HG02840 (cell line): ENCODE results near the gene CLCN5.

Experiments used
- ATAC-seq: cut with Tn5 transposase; IDR thresholded peaks from one replicate; pipeline ENCODE4 v1.9.1; 2021; ENCODE audit warnings: mild to moderate bottlenecking, moderate library complexity, moderate number of reproducible peaks; ENCODE audit not compliant: unreplicated experiment, low FRiP score

CLCN5 gene

DNA sequence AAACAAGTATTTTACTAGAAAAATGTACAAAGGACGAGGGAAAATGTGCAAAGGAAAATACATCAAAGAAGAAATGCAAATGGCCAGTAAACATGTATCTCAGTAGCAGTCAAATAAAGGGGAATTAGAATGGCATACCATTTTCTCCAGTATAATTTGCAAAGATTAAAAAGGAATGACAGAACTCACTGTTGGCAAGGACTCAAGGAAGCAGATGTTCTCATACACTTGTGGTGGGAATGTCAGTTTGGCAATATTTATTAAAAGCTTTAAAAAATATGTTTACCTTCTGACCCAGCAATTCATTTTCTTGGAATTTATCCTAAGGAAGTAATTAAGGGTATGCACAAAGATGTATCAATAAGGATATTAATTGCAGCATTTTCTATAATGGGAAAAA lies 7.6 kb downstream of the CLCN5 start:
- no peak for ATAC-seq

DNA sequence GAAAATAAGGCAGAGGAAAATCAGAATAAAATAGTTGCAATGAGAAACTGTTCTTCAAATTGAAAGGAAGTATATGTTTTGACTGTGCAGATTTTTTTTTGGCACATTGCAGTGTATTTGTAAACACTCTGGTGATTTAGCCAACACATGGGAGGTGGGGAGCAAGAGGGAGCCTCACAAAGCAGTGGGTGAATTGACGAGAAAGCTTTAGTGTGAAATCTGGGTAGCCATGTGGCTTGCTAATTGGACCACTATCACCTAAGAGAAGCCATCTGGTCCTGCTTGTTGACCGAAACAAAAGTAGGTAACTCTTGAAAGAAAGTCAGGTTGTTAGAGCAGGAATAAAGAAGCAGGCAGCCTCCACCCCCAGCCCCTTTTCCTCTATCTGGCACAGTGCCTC lies 10.4 kb downstream of the CLCN5 start:
- ATAC-seq: no peak

DNA sequence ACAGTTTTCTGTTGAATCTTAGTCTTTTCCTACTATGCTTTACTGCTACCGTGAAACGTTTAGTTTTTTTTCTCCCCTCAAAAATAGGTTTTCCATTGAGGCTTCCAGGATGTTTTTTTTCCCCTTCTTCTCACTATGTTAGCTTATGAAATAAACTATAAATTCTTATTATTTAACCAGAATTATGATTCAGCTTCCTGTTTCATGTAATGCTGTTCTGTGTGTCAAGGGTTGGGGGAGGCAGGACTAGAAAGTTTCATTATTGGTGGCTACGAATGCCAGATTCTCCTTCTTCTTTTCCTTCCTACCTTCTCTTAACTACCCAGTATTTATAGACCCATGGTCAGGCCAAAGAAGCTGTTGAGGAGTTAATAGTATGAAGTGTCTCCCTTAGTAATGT lies 11.8 kb downstream of the CLCN5 start:
- ATAC-seq: no peak

GRCh38 chrX:49934729-49935128 lies 12.3 kb downstream of the CLCN5 start:
- no peak for ATAC-seq

GRCh38 chrX:49947781-49948180 lies 25.4 kb downstream of the CLCN5 start:
- ATAC-seq: no peak

GRCh38 chrX:49949961-49950360 lies 27.6 kb downstream of the CLCN5 start:
- no peak for ATAC-seq

GRCh38 chrX:49951524-49952193 lies 29.3 kb downstream of the CLCN5 start:
- no peak for ATAC-seq

DNA sequence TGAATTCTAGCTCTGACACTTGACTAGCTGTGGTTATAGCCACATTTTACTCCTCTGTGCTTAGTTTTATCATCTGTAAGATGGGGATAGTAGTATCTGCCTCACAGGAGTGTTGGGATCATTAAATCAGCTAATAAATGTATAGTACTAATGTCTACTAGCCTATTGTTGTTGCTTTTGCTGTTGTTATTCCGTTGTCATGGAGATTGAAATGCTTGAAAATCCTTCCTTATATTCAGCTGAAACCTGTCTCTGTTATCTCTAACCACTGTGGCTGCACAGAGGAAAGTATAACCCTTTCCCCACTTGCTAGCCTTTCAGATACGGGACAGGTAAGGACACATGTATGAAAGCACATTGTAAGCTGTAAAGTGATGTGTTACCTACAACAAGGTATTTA lies 33.9 kb downstream of the CLCN5 start:
- ATAC-seq: no peak

DNA sequence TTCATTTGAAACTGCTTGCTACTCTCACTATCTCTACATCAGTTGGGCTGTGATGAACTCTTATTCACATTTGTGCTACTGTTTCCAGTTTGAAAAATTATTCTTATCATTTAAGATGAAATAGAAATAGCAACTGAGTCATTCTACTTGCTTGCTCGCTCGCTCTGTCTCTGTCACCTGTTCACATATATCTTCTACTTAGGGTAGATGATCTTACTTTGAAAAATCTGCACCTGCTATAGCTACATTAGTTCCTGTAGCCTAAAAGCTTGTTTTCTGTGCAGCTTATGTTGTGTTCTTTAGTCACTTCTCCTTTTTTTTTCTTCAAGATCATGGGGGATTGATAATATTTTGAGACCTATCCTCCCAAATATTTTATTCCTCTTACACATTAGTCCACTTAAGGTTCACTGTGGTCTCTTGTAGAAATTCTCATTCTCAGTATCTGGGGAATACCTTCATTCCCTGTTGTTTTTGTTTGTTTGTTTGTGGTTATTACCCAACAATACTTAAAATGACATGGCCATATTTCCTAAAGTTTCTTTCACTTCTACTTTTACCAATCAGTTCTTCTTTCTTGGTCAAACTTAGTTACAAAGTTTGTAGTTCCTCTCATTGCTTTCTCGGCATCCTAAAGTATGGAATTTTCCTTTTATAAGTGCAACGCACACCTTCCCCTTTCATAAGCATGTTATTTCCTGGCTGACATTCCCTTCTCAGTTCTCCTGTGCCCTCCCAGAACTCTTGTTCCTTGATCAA lies 36.5 kb downstream of the CLCN5 start:
- ATAC-seq: no peak

- no peak for ATAC-seq
Measured at GRCh38 chrX:49959602-49960001, 37.2 kb downstream of the CLCN5 start.

DNA sequence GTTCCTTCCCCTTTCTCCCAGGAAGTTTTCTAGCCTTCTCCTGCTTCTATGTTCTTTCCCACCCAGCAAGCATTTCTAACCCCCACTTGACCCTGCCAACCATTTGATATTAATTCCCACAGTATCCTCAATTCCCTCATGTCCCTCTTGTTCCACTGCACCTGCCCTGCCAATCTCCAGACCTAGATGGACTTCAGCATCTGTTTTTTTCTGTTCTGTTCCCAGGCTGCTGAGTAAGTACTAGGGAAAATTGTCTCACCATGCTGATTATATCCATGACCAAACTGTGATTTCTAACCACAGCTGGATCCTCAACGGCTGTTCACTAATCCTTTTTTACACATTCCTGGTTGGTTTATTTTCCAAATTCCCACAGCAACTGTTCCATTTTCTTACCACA lies 37.7 kb downstream of the CLCN5 start:
- no peak for ATAC-seq

GRCh38 chrX:49970674-49971073 lies 48.3 kb downstream of the CLCN5 start:
- no peak for ATAC-seq

DNA sequence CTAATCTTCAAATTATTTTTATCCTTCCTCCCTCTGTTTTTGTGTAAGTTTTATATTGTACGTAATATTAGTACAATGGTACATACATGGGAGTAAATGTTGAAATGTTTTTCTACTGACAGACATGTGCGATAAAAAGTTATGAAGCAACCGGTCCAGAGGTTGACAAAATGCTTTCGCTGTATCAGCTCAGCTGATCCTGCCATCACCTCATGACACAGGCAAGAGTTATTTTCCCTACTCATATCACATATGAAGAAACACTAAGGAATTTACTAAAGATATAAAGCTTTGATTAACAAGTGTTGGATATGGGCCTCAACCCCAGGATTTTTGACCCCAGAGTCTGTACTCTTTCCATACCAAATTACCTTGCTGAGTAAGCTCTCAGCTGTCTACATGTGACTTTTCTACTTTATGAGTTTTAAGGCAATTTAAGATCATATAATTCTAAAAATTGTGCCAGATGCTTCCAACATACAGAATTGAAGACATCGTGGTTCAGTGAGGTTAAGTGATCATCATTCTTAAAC lies 50.0 kb downstream of the CLCN5 start:
- no peak for ATAC-seq

DNA sequence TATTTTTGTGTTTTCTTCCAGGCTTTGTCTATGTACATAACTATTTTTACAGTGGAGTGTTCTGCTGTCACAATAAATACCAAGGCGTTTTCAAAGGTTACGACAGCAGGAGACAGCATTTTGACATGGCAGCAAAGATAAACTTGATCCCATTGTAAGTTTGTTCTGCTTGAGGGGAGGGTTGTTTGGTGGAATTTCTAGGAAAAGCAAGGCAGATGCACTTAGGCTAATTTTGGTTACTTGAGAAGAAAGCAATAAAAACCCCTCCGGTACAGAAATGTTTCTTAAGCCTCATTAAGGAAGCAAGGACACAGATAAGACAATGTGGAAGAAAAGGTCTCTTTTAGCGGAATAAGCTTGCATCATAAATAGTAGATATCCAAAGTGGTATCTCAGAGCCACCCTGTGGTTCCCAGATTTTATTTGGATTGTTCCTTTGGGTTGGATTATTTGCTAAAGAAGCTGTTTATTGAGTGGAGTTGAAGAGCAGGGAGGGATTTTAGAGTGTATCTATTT lies 54.3 kb downstream of the CLCN5 start:
- ATAC-seq: no peak

GRCh38 chrX:49977319-49978090 lies 55.1 kb downstream of the CLCN5 start:
- ATAC-seq: no peak

DNA sequence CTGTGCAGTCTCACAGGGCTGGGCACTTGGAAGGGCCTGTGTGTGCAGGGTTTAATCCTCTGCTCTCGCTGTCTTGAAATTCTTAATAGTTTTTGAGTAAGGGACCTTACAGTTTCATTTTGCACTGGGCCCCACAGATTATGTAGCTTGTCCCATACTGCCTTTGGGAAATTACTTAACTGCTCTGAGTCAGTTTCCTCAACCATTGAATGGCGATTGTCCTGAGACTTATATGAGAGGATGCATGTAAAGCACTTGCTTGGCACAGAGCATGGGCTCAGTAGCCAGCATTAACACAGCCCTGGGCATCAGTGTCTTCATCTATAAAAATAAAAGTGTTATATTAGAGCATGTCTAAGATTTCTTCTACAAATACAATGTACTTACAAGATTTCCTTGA lies 55.8 kb downstream of the CLCN5 start:
- ATAC-seq: no peak

DNA sequence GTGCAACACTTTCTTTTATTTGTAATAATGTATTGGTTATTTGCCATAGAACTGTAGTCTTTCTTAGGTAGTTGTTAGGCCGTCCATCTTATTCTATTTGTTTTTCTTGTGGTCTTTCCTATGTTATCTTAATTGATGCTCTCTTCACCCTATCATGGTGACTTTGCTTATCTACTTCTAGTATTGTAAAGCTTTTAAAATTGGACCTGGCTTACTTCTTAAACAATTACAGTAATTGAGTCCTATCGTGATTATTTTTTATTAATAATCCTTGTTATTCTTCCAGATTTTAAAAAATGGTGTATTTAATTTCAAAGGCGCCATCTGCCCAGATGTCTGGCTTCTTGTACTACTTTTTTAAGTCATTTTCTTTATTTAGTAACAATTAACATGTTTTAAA lies 63.7 kb downstream of the CLCN5 start:
- ATAC-seq: no peak

GRCh38 chrX:49987651-49988050 lies 65.3 kb downstream of the CLCN5 start:
- no peak for ATAC-seq

DNA sequence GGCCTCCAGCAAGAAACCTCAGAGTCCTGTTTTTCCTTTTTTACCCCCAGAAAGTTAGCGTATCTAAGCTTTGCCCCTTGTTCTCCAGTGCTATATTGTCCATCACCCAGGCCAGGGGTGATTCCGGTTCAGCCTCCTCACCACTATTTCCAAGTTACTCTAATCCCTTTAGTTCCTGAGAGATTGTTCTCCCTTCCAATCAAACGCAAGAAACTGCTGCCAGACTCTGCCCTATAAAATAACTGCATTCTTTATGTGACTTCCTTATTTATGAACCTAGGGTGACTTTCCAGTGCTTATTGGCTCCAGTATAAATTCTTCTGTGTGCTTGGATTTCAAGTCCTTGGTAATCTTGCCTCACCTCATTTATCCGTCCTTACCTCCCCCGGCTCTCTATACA lies 65.7 kb downstream of the CLCN5 start:
- no peak for ATAC-seq

DNA sequence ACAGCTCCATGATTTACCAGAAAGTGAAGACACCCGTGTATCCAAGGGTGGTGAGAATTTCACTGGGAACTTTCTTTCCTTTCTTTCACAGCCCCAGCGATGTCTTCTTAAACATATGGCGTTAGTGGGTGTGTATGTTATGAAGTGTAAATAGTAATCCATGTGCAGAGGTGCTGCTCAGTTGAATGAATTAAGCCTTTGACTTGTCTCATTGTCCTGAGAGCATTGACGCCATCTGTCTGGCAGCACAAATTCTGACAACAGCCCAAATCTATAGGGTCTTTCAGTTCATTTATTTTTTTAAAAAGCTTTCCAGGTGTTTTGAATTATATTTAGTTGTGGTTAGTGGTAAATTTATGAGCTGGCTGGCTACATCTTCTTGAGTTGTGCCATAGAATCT lies 69.4 kb downstream of the CLCN5 start:
- no peak for ATAC-seq

DNA sequence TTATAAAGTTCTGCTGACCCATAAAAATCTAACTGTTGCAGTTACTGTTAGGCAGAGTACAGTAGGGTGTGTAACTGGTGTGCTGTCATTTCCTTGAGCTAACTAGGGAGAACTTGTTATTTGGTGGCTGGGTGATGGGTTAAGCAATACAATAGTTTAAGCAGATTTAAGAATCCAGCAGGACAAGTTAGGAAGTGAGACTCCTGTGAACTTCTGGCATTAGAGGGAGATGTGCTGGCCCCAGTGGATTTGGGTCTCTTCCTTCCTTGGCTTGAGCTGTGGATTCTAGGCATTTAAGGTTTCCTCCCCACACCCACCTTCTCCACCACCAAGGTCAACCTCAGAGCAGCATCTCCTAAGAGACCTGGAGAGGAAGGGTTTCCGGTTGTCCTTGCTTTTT lies 70.5 kb downstream of the CLCN5 start:
- no peak for ATAC-seq
